SK-N-MC (cell line): Measurements from ENCODE around the gene CCDC9.

Experiments
- DNase-seq: peaks from one replicate; pipeline ENCODE4 v3.0.0-alpha.2; 2011; ENCODE audit warnings: low read depth, low spot score
- H3K27ac ChIP-seq: fragments of 200-600 bp; sonication (generic); 2 replicates; pipeline ENCODE4 v1.5.1; 2016; ENCODE audit warnings: mixed run types
- H3K36me3 ChIP-seq: fragments of 200-600 bp; sonication (generic); 2 replicates; pipeline ENCODE4 v1.6.1; 2017; ENCODE audit warnings: antibody characterized with exemption, low read length, mixed read lengths; ENCODE audit not compliant: insufficient read depth
- H3K4me3 ChIP-seq: fragments of 200-600 bp; sonication (generic); 2 replicates; pipeline ENCODE4 v1.5.1; 2016
- H3K9ac ChIP-seq: fragments of 200-600 bp; sonication (generic); 2 replicates; pipeline ENCODE4 v1.8.0; 2017; ENCODE audit warnings: mixed run types, mixed read lengths; ENCODE audit not compliant: insufficient read length
- H3K9me3 ChIP-seq: fragments of 200-600 bp; sonication (generic); 2 replicates; pipeline ENCODE4 v1.6.1; 2017; ENCODE audit warnings: low read depth, mild to moderate bottlenecking, antibody characterized with exemption, low read length, moderate library complexity, mixed read lengths
- EZH2 ChIP-seq: fragments of 200-600 bp; sonication (generic); IDR thresholded peaks from one replicate; pipeline ENCODE4 v1.6.1; 2017; ENCODE audit warnings: antibody characterized with exemption
- FOXP2 ChIP-seq: optimal IDR thresholded peaks from 2 replicates; pipeline ENCODE3; 2011; ENCODE audit warnings: mild to moderate bottlenecking, moderate library complexity; ENCODE audit not compliant: insufficient read depth; ENCODE audit errors: extremely low read length, control extremely low read depth
- POLR2AphosphoS5 ChIP-seq: IDR thresholded peaks from 2 replicates; pipeline ENCODE4 v1.6.1; 2012; ENCODE audit warnings: mild to moderate bottlenecking, low read depth, low read length, borderline replicate concordance

The CCDC9 gene

DNA sequence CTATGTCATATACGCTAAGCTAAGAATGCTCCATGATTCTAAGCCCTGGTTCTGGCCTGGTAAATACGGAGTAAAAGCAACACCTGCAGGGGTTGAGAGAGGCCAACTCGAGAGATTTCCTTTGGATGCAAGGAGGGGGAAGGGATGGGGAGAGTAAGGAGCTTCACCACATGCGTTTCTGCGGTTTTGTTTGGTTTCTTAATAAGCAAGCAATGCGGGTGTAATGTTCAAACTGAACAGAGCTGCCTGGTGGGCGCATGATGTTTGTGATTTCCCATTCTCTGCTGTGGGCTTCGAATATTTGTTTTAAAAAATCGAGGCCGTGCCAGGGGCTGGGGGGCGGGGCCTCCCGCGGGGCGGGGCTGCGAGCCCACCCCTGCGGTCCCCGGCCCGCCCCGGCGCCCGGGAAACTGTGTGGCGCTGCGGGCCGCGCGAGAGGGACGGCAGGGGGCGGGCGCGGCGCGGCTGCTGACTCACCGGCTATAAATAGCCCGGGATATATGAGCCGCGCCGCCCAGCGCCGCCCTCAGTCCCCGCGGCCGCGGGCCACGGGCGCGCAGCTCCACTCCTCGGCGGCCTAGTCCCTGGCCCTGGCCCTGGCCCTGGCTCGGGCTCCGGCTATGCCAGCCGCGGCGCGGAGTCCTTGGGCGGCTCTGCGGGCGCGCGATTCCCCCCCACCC lies 30.4 kb upstream of the CCDC9 start:
- DNase-seq: no peak
- Histone ChIP-seq H3K9ac (peak overlapping the region; percentile 81), H3K27ac (peak overlapping the region; percentile 92), H3K9me3 (no peaks in the 10 kb centered on the region), H3K36me3 (no peaks in the 10 kb centered on the region), H3K4me3 (peak overlapping the region; percentile 81)
- TF ChIP-seq EZH2 (no peak), POLR2AphosphoS5 (peak; percentile 90), FOXP2 (no peak)

GRCh38 chr19:47226426-47227351 lies 29.6 kb upstream of the CCDC9 start:
- no peak for TF ChIP-seq FOXP2
- TF ChIP-seq POLR2AphosphoS5: no peak
- TF ChIP-seq EZH2: no peak
- H3K36me3 ChIP-seq: no peaks in the 10 kb centered on the region
- no peak for DNase-seq
- peak overlapping the region; percentile 81 for H3K9ac ChIP-seq
- no peaks in the 10 kb centered on the region for H3K9me3 ChIP-seq
- H3K27ac ChIP-seq: peak overlapping the region; percentile 91
- H3K4me3 ChIP-seq: peak overlapping the region; percentile 81

DNA sequence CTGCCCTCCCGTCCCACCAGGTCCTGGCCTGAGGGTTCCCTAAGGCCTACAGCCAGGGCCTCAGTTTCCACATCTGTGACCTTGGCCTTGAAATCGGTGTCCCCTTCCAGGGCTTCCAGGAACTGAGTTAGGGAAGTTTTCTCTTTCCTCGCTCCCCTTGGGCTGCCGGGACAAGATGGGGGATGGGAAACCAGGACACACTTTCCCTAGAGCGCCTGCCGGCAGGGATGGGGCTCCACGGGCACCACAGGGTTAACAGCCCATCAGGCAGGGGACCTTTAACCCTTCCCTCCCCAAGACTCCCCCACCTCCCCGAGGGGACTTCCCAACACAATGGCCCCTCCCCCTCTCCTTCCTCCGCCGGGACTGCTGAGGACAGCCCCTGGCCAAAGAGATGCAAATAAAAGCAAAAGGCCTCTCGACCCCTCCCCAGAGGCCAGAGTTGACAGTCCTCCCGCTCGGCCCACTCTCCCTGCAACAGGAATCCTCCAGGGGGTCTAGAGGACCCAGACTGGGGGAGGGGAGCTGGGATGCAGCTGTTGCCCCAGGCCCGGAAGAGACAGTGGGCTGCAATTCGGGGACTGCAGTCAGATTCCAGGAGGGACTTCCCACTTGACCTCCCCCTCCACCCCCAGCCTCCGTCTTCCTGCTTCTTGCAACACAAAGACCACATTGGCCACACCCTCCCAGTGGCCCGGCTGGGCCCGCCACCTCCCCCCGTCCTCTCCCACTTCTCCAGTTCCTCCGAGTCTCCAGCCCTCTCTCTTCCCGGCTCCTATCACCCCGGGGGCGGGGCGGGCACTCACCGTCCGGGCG lies 28.8 kb upstream of the CCDC9 start:
- Histone ChIP-seq H3K9ac (no peak overlapping the region), H3K27ac (no peak overlapping the region), H3K4me3 (no peak overlapping the region), H3K9me3 (no peaks in the 10 kb centered on the region), H3K36me3 (no peaks in the 10 kb centered on the region)
- no peak for DNase-seq
- no peak for TF ChIP-seq FOXP2
- no peak for TF ChIP-seq EZH2
- TF ChIP-seq POLR2AphosphoS5: no peak

DNA sequence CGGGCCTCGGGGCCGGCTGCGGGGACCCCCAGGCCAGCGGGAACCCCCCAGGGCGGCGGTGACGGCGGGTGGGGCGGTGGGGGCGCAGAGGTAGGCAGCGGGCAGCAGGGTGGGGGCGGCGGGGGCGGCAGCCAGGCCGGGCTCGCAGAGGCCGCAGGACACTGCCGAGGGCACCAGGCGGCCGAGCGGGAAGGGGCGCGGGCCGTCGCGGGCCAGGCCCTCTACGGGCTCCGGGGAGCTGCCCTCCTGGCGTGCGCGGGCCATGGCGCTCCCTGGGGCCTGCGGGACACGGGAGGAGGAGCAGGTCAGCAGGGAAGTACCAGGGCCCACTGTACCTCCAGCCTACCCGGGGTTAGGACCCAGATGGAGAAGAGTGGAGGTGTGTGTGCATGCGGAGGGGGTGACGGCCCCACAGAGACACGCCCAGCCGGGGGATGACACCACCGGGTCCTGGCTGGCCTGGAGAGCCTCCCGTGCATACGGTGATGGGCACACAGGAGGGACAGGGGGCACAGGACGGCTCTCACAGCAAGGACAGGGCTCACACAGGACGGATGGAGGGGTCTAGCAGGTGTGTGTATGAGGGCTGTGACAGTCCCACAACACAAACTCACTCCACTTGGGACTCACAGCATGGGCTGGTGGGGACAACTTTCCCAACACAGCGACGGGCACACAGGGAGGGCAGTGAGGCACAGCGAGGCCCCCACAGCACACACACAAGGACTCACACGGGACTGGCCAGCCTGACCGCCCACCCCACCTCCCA lies 28.0 kb upstream of the CCDC9 start:
- H3K4me3 ChIP-seq: no peak overlapping the region
- DNase-seq: no peak
- no peaks in the 10 kb centered on the region for H3K9me3 ChIP-seq
- H3K27ac ChIP-seq: no peak overlapping the region
- TF ChIP-seq EZH2: no peak
- no peak for TF ChIP-seq POLR2AphosphoS5
- TF ChIP-seq FOXP2: no peak
- no peaks in the 10 kb centered on the region for H3K36me3 ChIP-seq
- H3K9ac ChIP-seq: no peak overlapping the region

GRCh38 chr19:47228937-47229675 lies 27.2 kb upstream of the CCDC9 start:
- Histone ChIP-seq H3K4me3 (peak overlapping the region; percentile 91), H3K9ac (no peak overlapping the region), H3K27ac (no peak overlapping the region), H3K9me3 (no peaks in the 10 kb centered on the region), H3K36me3 (no peaks in the 10 kb centered on the region)
- DNase-seq: no peak
- TF ChIP-seq FOXP2: no peak
- no peak for TF ChIP-seq POLR2AphosphoS5
- no peak for TF ChIP-seq EZH2

GRCh38 chr19:47229676-47230053 lies 26.7 kb upstream of the CCDC9 start:
- peak overlapping the region; percentile 4 for H3K9ac ChIP-seq
- no peaks in the 10 kb centered on the region for H3K36me3 ChIP-seq
- peak overlapping the region; percentile 91 for H3K4me3 ChIP-seq
- no peak for DNase-seq
- no peak for TF ChIP-seq POLR2AphosphoS5
- TF ChIP-seq FOXP2: no peak
- no peaks in the 10 kb centered on the region for H3K9me3 ChIP-seq
- no peak overlapping the region for H3K27ac ChIP-seq
